ENCODE results near the gene SLC38A8. TPM values are rescaled to one million over a fixed set of nuclear protein-coding genes. Genes with fewer than 3 reads are reported as not detected.

SLC38A8 gene
- total and polyA plus RNA-seq, 8 donors: 0.08 TPM; not detected in 7

GRCh38 chr16:84054271-84054670, 11.7 kb upstream of the SLC38A8 start:
- H3K36me3 ChIP-seq: peaks cover 57 to 97% (median 93%) of the 10 kb centered on the region in 4 donors
- no peaks in the 10 kb centered on the region for H3K27me3 ChIP-seq

GRCh38 chr16:84053237-84053636, 10.6 kb upstream of the SLC38A8 start:
- no peak overlapping the region for H3K27ac ChIP-seq
- DNase-seq: no peak
- no peaks in the 10 kb centered on the region for H3K9me3 ChIP-seq
- H3K4me3 ChIP-seq: no peak overlapping the region
- intact Hi-C loops (cut with DNase I; ENCODE audit: low total_unique reads): no loop called here
- no peaks in the 10 kb centered on the region for H3K27me3 ChIP-seq
- no peak for TF ChIP-seq EP300 (IDR thresholded peaks at IDR 0.05)
- TF ChIP-seq CTCF (IDR thresholded peaks at IDR 0.05): no peak
- no peak for TF ChIP-seq POLR2A (IDR thresholded peaks at IDR 0.05)
- no peak for TF ChIP-seq POLR2AphosphoS5 (IDR thresholded peaks at IDR 0.05)
- 88 to 96% (median 95%) methylated on average over 13 of the region's 13 CpGs for WGBS, 5 donors
- peaks cover 47 to 97% (median 91%) of the 10 kb centered on the region in 4 donors for H3K36me3 ChIP-seq
- H3K4me1 ChIP-seq: peaks cover 0 to 17% (median 7%) of the 10 kb centered on the region in 4 donors

More at GRCh38 chr16:84054271-84054670, 11.7 kb upstream of the SLC38A8 start:
- H3K4me3 ChIP-seq: no peak overlapping the region
- H3K4me1 ChIP-seq: peaks cover 0 to 11% (median 0%) of the 10 kb centered on the region in 4 donors
- H3K27ac ChIP-seq: no peak overlapping the region
- no peak for TF ChIP-seq POLR2A (IDR thresholded peaks at IDR 0.05)
- no peak for TF ChIP-seq EP300 (IDR thresholded peaks at IDR 0.05)
- TF ChIP-seq POLR2AphosphoS5 (IDR thresholded peaks at IDR 0.05): no peak
- TF ChIP-seq CTCF (IDR thresholded peaks at IDR 0.05): no peak
- no peak for DNase-seq
- H3K9me3 ChIP-seq: no peaks in the 10 kb centered on the region
- intact Hi-C loops (cut with DNase I; ENCODE audit: low total_unique reads): no loop called here
- 75 to 99% (median 97%) methylated on average over 3 to 16 of the region's 16 CpGs for WGBS, 5 donors

- WGBS, 5 donors: 84 to 97% (median 92%) methylated on average over 25 to 27 of the region's 27 CpGs
- intact Hi-C loops (cut with DNase I; ENCODE audit: low total_unique reads): no loop called here
- H3K4me3 ChIP-seq: no peak overlapping the region
- peaks cover 0 to 17% (median 7%) of the 10 kb centered on the region in 4 donors for H3K4me1 ChIP-seq
- peaks cover 38 to 97% (median 86%) of the 10 kb centered on the region in 4 donors for H3K36me3 ChIP-seq
- DNase-seq: no peak
- H3K27ac ChIP-seq: no peak overlapping the region
- TF ChIP-seq CTCF (IDR thresholded peaks at IDR 0.05): no peak
- H3K9me3 ChIP-seq: no peaks in the 10 kb centered on the region
- no peaks in the 10 kb centered on the region for H3K27me3 ChIP-seq
These were observed 9.6 kb upstream of the SLC38A8 start for GRCh38 chr16:84052071-84052622.

- intact Hi-C loops (cut with DNase I; ENCODE audit: low total_unique reads): no loop called here
- peaks cover 33 to 80% (median 67%) of the 10 kb centered on the region in 4 donors for H3K36me3 ChIP-seq
- 83 to 97% (median 89%) methylated on average over 9 of the region's 9 CpGs for WGBS, 5 donors
These were observed 7.7 kb upstream of the SLC38A8 start for GRCh38 chr16:84050316-84050715.

More at GRCh38 chr16:84050316-84050715, 7.7 kb upstream of the SLC38A8 start:
- no peak for TF ChIP-seq POLR2AphosphoS5 (IDR thresholded peaks at IDR 0.05)
- no peak for TF ChIP-seq CTCF (IDR thresholded peaks at IDR 0.05)
- no peak for TF ChIP-seq POLR2A (IDR thresholded peaks at IDR 0.05)
- TF ChIP-seq EP300 (IDR thresholded peaks at IDR 0.05): no peak
- Histone ChIP-seq H3K4me1 (peaks cover 0 to 13% (median 7%) of the 10 kb centered on the region in 4 donors), H3K27me3 (peaks cover 0 to 3% (median 0%) of the 10 kb centered on the region in 3 donors), H3K9me3 (no peaks in the 10 kb centered on the region), H3K4me3 (no peak overlapping the region), H3K27ac (no peak overlapping the region)
- no peak for DNase-seq
